ENCODE data around the gene NPAS1. TPM values are rescaled to one million over a fixed set of nuclear protein-coding genes. Genes with fewer than 3 reads are reported as not detected.

Gene NPAS1
- total and polyA plus RNA-seq, 2 of the 13 experiments (the other 11 are each of a cell fraction or from before 2014, with no cell fraction given): 0.35 to 2.9 TPM

GRCh38 chr19:47058621-47059022, 39.0 kb downstream of the NPAS1 start (continued):
- TF ChIP-seq SOX6 (IDR thresholded peaks at IDR 0.05) (no peak), SOX6 (CRISPR knock-in tag; IDR thresholded peaks at IDR 0.05) (peak; percentile 92), SALL2 (CRISPR knock-in tag; IDR thresholded peaks at IDR 0.05) (no peak), RARA (CRISPR knock-in tag; IDR thresholded peaks at IDR 0.05) (peak; percentile 59), NONO (IDR thresholded peaks at IDR 0.05) (no peak), NONO (CRISPR knock-in tag; conservative IDR thresholded peaks at IDR 0.05) (0 out of 2 replicates have a peak, but pooled peaks have one; percentile 45), ZNF772 (CRISPR knock-in tag; IDR thresholded peaks at IDR 0.05) (no peak), TFDP1 (CRISPR knock-in tag; IDR thresholded peaks at IDR 0.05; ENCODE audit: borderline replicate concordance) (no peak), ZFP1 (CRISPR knock-in tag; IDR thresholded peaks at IDR 0.05) (peak; percentile 18; the same call in 1 of the 2 replicates), MYPOP (CRISPR knock-in tag; IDR thresholded peaks at IDR 0.05) (no peak), YY1 (IDR thresholded peaks at IDR 0.05; ENCODE audit: insufficient read depth, insufficient replicate concordance, low read depth, low read length) (no peak), HOXA3 (CRISPR knock-in tag; IDR thresholded peaks at IDR 0.05) (0 out of 2 replicates have a peak, but pooled peaks have one; percentile 23), REL (CRISPR knock-in tag; conservative IDR thresholded peaks at IDR 0.05) (0 out of 2 replicates have a peak, but pooled peaks have one; percentile 31), KDM2A (CRISPR knock-in tag; IDR thresholded peaks at IDR 0.05; ENCODE audit: borderline replicate concordance, low read depth) (no peak), MED13 (CRISPR knock-in tag; IDR thresholded peaks at IDR 0.05) (no peak), MTA1 (CRISPR knock-in tag; IDR thresholded peaks at IDR 0.05; ENCODE audit: borderline replicate concordance) (peak; percentile 66; the same call in 1 of the 2 replicates), SRY (CRISPR knock-in tag; IDR thresholded peaks at IDR 0.05) (no peak), PATZ1 (CRISPR knock-in tag; IDR thresholded peaks at IDR 0.05) (peak; percentile 89), TBX3 (IDR thresholded peaks at IDR 0.05; ENCODE audit: borderline replicate concordance) (no peak), YEATS2 (CRISPR knock-in tag; IDR thresholded peaks at IDR 0.05; ENCODE audit: borderline replicate concordance) (no peak), NFIB (CRISPR knock-in tag; IDR thresholded peaks at IDR 0.05; ENCODE audit: borderline replicate concordance) (no peak), HNRNPUL1 (IDR thresholded peaks at IDR 0.05; ENCODE audit: low read depth, low read length) (no peak), NR2C2 (CRISPR knock-in tag; IDR thresholded peaks at IDR 0.05; ENCODE audit: borderline replicate concordance) (peak; percentile 72; the same call in 1 of the 2 replicates), SCMH1 (CRISPR knock-in tag; IDR thresholded peaks at IDR 0.05; ENCODE audit: borderline replicate concordance) (no peak), FOXP4 (CRISPR knock-in tag; IDR thresholded peaks at IDR 0.05) (peak; percentile 46; the same call in 1 of the 2 replicates), ZNF124 (CRISPR knock-in tag; IDR thresholded peaks at IDR 0.05) (no peak), FOXO1 (CRISPR knock-in tag; IDR thresholded peaks at IDR 0.05) (peak; percentile 53; the same call in 1 of the 2 replicates)
